Progenitor cell of endocrine pancreas (in vitro differentiated cells): ENCODE measurements around the gene PARP14. TPM values are rescaled to one million over a fixed set of nuclear protein-coding genes. Genes with fewer than 3 reads are reported as not detected.

Source experiments
- DNase-seq: peaks from one replicate; pipeline ENCODE4 v3.0.0; 2021; ENCODE audit warnings: low spot score; ENCODE audit not compliant: unreplicated experiment
- H3K27ac Mint-ChIP-seq: 2 replicates; pipeline ENCODE4 v1.8.0; 2021; ENCODE audit warnings: mild to moderate bottlenecking, moderate library complexity, mixed read lengths
- H3K27me3 Mint-ChIP-seq: 2 replicates; pipeline ENCODE4 v1.8.0; 2021; ENCODE audit warnings: mixed read lengths
- H3K36me3 Mint-ChIP-seq: 2 replicates; pipeline ENCODE4 v1.8.0; 2022; ENCODE audit warnings: mixed read lengths; ENCODE audit not compliant: insufficient read depth
- H3K4me1 Mint-ChIP-seq: 2 replicates; pipeline ENCODE4 v1.8.0; 2021; ENCODE audit warnings: low read depth, mixed read lengths
- H3K4me3 Mint-ChIP-seq: 2 replicates; pipeline ENCODE4 v1.8.0; 2021; ENCODE audit warnings: low read depth, mild to moderate bottlenecking, moderate library complexity, mixed read lengths
- H3K9me3 Mint-ChIP-seq: 2 replicates; pipeline ENCODE4 v1.8.0; 2021; ENCODE audit warnings: low read depth, mixed read lengths
- total RNA-seq: library from RNA; stranded (reverse); gene quantifications from 2 replicates; pipeline ENCODE4 v1.2.1, GENCODE V29; 2021
- TF ChIP-seq, protein P1 (sequence below): fragments of 200-600 bp; sonication (generic); IDR thresholded peaks from one replicate; pipeline ENCODE4 v1.5.0; 2021; ENCODE audit warnings: antibody characterized with exemption, mild to moderate bottlenecking; ENCODE audit not compliant: unreplicated experiment

The PARP14 gene
- total RNA-seq, 1 donor from 2014 or later = 20.0 TPM

DNA sequence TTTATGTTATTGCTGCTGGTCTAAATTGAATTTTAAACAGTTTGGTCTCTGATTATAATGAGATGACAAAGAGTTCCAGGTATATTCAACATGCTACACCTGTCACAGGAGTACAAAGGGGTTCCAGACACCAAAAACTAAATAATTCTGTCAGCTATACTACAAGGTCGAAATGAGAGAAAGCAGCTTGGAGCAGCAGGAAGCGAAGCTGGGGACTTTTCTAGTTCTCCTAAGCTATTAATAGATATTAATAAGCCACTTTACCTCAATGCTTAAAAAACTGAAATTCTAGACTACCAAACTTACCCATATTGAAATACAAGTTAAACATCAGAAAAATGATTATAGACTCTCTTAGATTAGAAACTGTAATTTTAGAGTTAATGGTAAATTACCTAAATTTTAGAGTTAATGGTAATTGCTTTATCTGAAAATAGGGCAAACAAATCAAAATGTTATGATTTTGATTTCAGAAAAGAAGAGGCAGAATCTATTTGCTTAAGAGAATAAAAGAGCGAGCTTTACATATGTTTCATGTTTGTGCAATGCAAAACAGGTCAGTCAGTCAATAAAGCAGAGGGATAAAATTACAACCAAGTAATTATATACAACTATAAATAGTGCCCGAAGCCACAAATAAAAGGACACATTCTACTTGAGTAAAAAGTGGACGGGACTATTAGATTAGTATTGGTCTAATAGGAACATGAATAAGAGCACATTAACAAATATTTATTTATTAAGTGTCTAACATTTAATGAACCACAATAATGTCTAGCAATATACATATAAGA, 96.2 kb downstream of the PARP14 start:
- Mint-ChIP-seq H3K27ac (no peak overlapping the region), H3K4me3 (no peak overlapping the region), H3K27me3 (no peaks in the 10 kb centered on the region), H3K4me1 (no peaks in the 10 kb centered on the region), H3K9me3 (peaks cover 4% of the 10 kb centered on the region), H3K36me3 (peaks cover 6% of the 10 kb centered on the region)
- TF ChIP-seq, protein P1, sequence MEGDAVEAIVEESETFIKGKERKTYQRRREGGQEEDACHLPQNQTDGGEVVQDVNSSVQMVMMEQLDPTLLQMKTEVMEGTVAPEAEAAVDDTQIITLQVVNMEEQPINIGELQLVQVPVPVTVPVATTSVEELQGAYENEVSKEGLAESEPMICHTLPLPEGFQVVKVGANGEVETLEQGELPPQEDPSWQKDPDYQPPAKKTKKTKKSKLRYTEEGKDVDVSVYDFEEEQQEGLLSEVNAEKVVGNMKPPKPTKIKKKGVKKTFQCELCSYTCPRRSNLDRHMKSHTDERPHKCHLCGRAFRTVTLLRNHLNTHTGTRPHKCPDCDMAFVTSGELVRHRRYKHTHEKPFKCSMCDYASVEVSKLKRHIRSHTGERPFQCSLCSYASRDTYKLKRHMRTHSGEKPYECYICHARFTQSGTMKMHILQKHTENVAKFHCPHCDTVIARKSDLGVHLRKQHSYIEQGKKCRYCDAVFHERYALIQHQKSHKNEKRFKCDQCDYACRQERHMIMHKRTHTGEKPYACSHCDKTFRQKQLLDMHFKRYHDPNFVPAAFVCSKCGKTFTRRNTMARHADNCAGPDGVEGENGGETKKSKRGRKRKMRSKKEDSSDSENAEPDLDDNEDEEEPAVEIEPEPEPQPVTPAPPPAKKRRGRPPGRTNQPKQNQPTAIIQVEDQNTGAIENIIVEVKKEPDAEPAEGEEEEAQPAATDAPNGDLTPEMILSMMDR = no peak
- no peak for DNase-seq

GRCh38 chr3:122777563-122777962, 96.9 kb downstream of the PARP14 start:
- Mint-ChIP-seq H3K9me3 (peaks cover 4% of the 10 kb centered on the region), H3K36me3 (peaks cover 6% of the 10 kb centered on the region), H3K27ac (no peak overlapping the region), H3K27me3 (no peaks in the 10 kb centered on the region), H3K4me1 (no peaks in the 10 kb centered on the region), H3K4me3 (no peak overlapping the region)
- DNase-seq = no peak
- TF ChIP-seq, protein P1 = no peak

Other genes starting within 250 kb of the PARP14 start
- gene KPNA1, start 165.9 kb upstream of the PARP14 start, total RNA-seq = 82.5 and 85.5 TPM in 2 replicates
- 11.3 and 11.5 TPM in 2 replicates for gene PARP9, start 116.5 kb upstream of the PARP14 start, total RNA-seq
- gene DTX3L, start 116.5 kb upstream of the PARP14 start, total RNA-seq = 13.0 and 14.5 TPM in 2 replicates
- 0.55 TPM in 2 replicates for gene PARP15, start 103.2 kb upstream of the PARP14 start, total RNA-seq
- gene HSPBAP1, start 113.0 kb downstream of the PARP14 start, total RNA-seq = 11.9 and 12.8 TPM in 2 replicates
- gene SLC49A4, start 114.2 kb downstream of the PARP14 start, total RNA-seq = 17.5 and 20.0 TPM in 2 replicates